K562 (cell line): Measurements from ENCODE around the gene DNASE1L1. TPM values are rescaled to one million over a fixed set of nuclear protein-coding genes. Genes with fewer than 3 reads are reported as not detected.

ENCODE experiments used
- ATAC-seq: fragments of 200-7000 bp; cut with Tn5 transposase; 3 replicates; pipeline ENCODE4 v1.9.1; 2020; ENCODE audit warnings: moderate library complexity
- BruUV-seq: library from RNA; stranded (reverse); fragments of 400-500 nt; replicated peaks from 2 replicates; lab custom pipeline; 2021; lab: Mats Ljungman, UMichigan
- CTCF ChIA-PET: fragments of 300-600 bp; formaldehyde crosslinking; extraction: SDS; loops from one replicate; lab custom pipeline; 2021; ENCODE audit warnings: low intra/inter-chr PET ratio; lab: Yijun Ruan, JAX
- POLR2A ChIA-PET: fragments of 300-600, 350-650 bp; sonication (Branson Sonifier 250); formaldehyde crosslinking; extraction: SDS; loops from one replicate; lab custom pipeline; 2021; ENCODE audit warnings: antibody characterized with exemption, inconsistent platforms; lab: Yijun Ruan, JAX
- DNase-seq, 4 experiments: peaks; one replicate each; pipeline versions ENCODE4 v3.0.0 to v3.0.0-alpha.2; 2011 to 2018; ENCODE audit warnings: low spot score in 3 of 4, mixed read lengths in 3 of 4; ENCODE audit errors: extremely low read depth in 1 of 4
- FAIRE-seq: peaks from 2 replicates; lab custom pipeline; 2011; peaks lifted over from hg19 to GRCh38; lab: Jason Lieb, UNC
- H2AFZ ChIP-seq: 2 replicates; pipeline ENCODE4 v1.6.0; 2011; ENCODE audit warnings: low read depth, low read length, control low read depth, inconsistent platforms
- H3K27ac ChIP-seq: fragments of 200-600 bp; 3 replicates; pipeline ENCODE4 v1.8.0; 2011; ENCODE audit warnings: low read depth, mild to moderate bottlenecking, control low read depth, inconsistent platforms, low read length, moderate library complexity, mixed read lengths; ENCODE audit errors: extremely low read depth
- H3K27me3 ChIP-seq, 2 experiments: fragments of 300-600 bp in 1 of 2; 2 replicates in 1 of 2; 3 replicates in 1 of 2; pipeline versions ENCODE4 v1.6.0 to v1.8.0; 2011; ENCODE audit warnings: inconsistent platforms in 2 of 2, low read length in 2 of 2, mild to moderate bottlenecking in 1 of 2, mixed read lengths in 1 of 2, moderate library complexity in 1 of 2; ENCODE audit not compliant: control insufficient read depth in 2 of 2, insufficient read depth in 2 of 2
- H3K36me3 ChIP-seq: fragments of 300-600 bp; 3 replicates; pipeline ENCODE4 v1.8.0; 2011; ENCODE audit warnings: mild to moderate bottlenecking, low read length, inconsistent platforms; ENCODE audit not compliant: control insufficient read depth, insufficient read depth
- H3K4me1 ChIP-seq, 2 experiments: fragments of 200-600 bp in 1 of 2; replicated peaks in 1 of 2; 2 replicates in 1 of 2; 3 replicates in 1 of 2; pipeline versions ENCODE4 v1.5.1 to v1.8.0; 2011; ENCODE audit warnings: inconsistent platforms in 2 of 2, low read length in 2 of 2, mild to moderate bottlenecking in 1 of 2, mixed read lengths in 1 of 2, moderate library complexity in 1 of 2; ENCODE audit not compliant: control insufficient read depth in 2 of 2, insufficient read depth in 2 of 2
- H3K4me2 ChIP-seq: 2 replicates; pipeline ENCODE4 v1.6.1; 2011; ENCODE audit warnings: low read length, control low read depth, inconsistent platforms, mixed read lengths; ENCODE audit not compliant: insufficient read depth
- H3K4me3 ChIP-seq: fragments of 200-600 bp; sonication (generic), shearing (Covaris generic); 2 replicates; pipeline ENCODE4 v1.5.1; 2016; ENCODE audit warnings: control low read depth, inconsistent platforms
- H3K79me2 ChIP-seq: fragments of 200-600 bp; 3 replicates; pipeline ENCODE4 v1.8.0; 2011; ENCODE audit warnings: low read length, inconsistent platforms; ENCODE audit not compliant: control insufficient read depth, insufficient read depth
- H3K9ac ChIP-seq, 2 experiments: 2 replicates each; pipeline versions ENCODE4 v1.6.0 to v1.6.1; 2011; ENCODE audit warnings: low read depth in 2 of 2, low read length in 2 of 2, control low read depth in 1 of 2, inconsistent platforms in 1 of 2, mild to moderate bottlenecking in 1 of 2, mixed read lengths in 1 of 2; ENCODE audit not compliant: insufficient read depth in 1 of 2
- H3K9me1 ChIP-seq: one replicate; pipeline ENCODE4 v1.6.0; 2011; ENCODE audit warnings: inconsistent platforms, mild to moderate bottlenecking, low read length, moderate library complexity; ENCODE audit not compliant: control insufficient read depth, insufficient read depth
- H3K9me3 ChIP-seq: replicated peaks from 2 replicates; pipeline ENCODE4 v1.5.1; 2011; ENCODE audit warnings: low read depth, low read length, inconsistent platforms; ENCODE audit not compliant: control insufficient read depth, insufficient read depth
- H4K20me1 ChIP-seq: replicated peaks from 2 replicates; pipeline ENCODE4 v1.6.1; 2011; ENCODE audit warnings: low read length, inconsistent platforms, mixed read lengths; ENCODE audit not compliant: control insufficient read depth, insufficient read depth
- CBX8 ChIP-seq: fragments of 200-600 bp; sonication (generic); IDR thresholded peaks from 2 replicates; pipeline ENCODE4 v1.6.1; 2012; ENCODE audit warnings: borderline replicate concordance, mixed run types, low read depth, mild to moderate bottlenecking, moderate library complexity, mixed read lengths, low read length, control low read depth, inconsistent platforms; ENCODE audit not compliant: poor library complexity, severe bottlenecking; ENCODE audit errors: extremely low read depth
- DPF2 ChIP-seq: fragments of 450-650 bp; IDR thresholded peaks from 2 replicates; pipeline ENCODE4 v1.6.1; 2016
- FOXK2 ChIP-seq, 2 experiments: fragments of 450-650 bp; IDR thresholded peaks in 1 of 2; conservative IDR thresholded peaks in 1 of 2; 2 replicates each; pipeline ENCODE4 v1.6.1; 2016; ENCODE audit warnings: low read depth in 2 of 2, mild to moderate bottlenecking in 1 of 2
- FOXP1 ChIP-seq: sonication (generic); formaldehyde crosslinking; IDR thresholded peaks from 2 replicates; pipeline ENCODE4 v1.8.0; 2022; ENCODE audit warnings: mild to moderate bottlenecking, missing genetic modification reagents
- GATAD2A ChIP-seq: fragments of 450-650 bp; IDR thresholded peaks from 2 replicates; pipeline ENCODE4 v1.6.1; 2017
- KAT7 ChIP-seq: sonication (generic); formaldehyde crosslinking; IDR thresholded peaks from 2 replicates; pipeline ENCODE4 v1.8.0; 2022; ENCODE audit warnings: missing genetic modification reagents, mild to moderate bottlenecking, borderline replicate concordance
- MCM7 ChIP-seq, 2 experiments: fragments of 450-650 bp; IDR thresholded peaks; 2 replicates each; pipeline ENCODE4 v1.6.1; 2016 to 2018
- POLR2AphosphoS5 ChIP-seq: IDR thresholded peaks from 2 replicates; pipeline ENCODE4 v1.6.1; 2011; ENCODE audit warnings: mild to moderate bottlenecking, low read depth, low read length, moderate library complexity; ENCODE audit not compliant: control insufficient read depth, insufficient read depth
- POLR2B ChIP-seq: fragments of 450-650 bp; IDR thresholded peaks from 2 replicates; pipeline ENCODE4 v1.6.1; 2018; ENCODE audit warnings: low read depth; ENCODE audit not compliant: partially characterized antibody
- RUNX1 ChIP-seq: sonication (generic); IDR thresholded peaks from 2 replicates; pipeline ENCODE4 v1.6.1; 2016; ENCODE audit warnings: antibody characterized with exemption, low read depth
- SETDB1 ChIP-seq: IDR thresholded peaks from one replicate; pipeline ENCODE4 v1.6.1; 2012; ENCODE audit warnings: low read length, control low read depth, inconsistent platforms
- SRSF7 ChIP-seq: fragments of 200-400 bp; formaldehyde crosslinking; optimal IDR thresholded peaks from 2 replicates; pipeline ENCODE3; 2017; ENCODE audit warnings: mild to moderate bottlenecking, low read depth, low read length
- SUPT5H ChIP-seq: fragments of 450-650 bp; IDR thresholded peaks from 2 replicates; pipeline ENCODE4 v1.6.1; 2016
- ZNF165 ChIP-seq: fragments of 250-450 bp; sonication (Bioruptor Pico); IDR thresholded peaks from 2 replicates; pipeline ENCODE4 v1.4.0; 2020; ENCODE audit warnings: borderline replicate concordance
- ZNF449 ChIP-seq: fragments of 250-450 bp; sonication (Bioruptor Pico); IDR thresholded peaks from 2 replicates; pipeline ENCODE4 v1.8.0; 2022; ENCODE audit warnings: moderate library complexity, mild to moderate bottlenecking, inconsistent platforms
- ZNF512 ChIP-seq: IDR thresholded peaks from 2 replicates; pipeline ENCODE4 v1.6.1; 2016; ENCODE audit warnings: missing genetic modification characterization, missing compliant biosample characterization
- ZNF584 ChIP-seq: fragments of 200-800 bp; sonication (Bioruptor generic); IDR thresholded peaks from 2 replicates; pipeline ENCODE4 v1.6.1; 2016; ENCODE audit warnings: low read depth, mild to moderate bottlenecking, missing genetic modification characterization, missing compliant biosample characterization
- WGBS: fragments of 100-300 bp; shearing (Covaris generic); methylation state at CpG from one replicate; pipeline ENCODE4 v1.1.6; 2016; ENCODE audit warnings: low coverage, mixed read lengths; ENCODE audit not compliant: insufficient coverage; ENCODE audit errors: missing lambda C conversion rate; 5-methylcytosine and 5-hydroxymethylcytosine counted together
- in situ Hi-C: fragments of 300-500 bp; cut with MboI; formaldehyde crosslinking; loops from 4 replicates; pipeline ENCODE4 v1.15.0; 2018; ENCODE audit warnings: inconsistent platforms, mixed read lengths
- intact Hi-C: fragments of 100-400 bp; cut with micrococcal nuclease; formaldehyde crosslinking; loops from 2 replicates; pipeline ENCODE4 v1.14.2; 2022
- polyA plus RNA-seq, 8 experiments: library from polyadenylated mRNA; depleted of rRNA in 4 of 8; stranded (reverse) in 5 of 8; unstranded in 3 of 8; fragments of >200 nt; fragmentation: Nextera tagmentation in 2 of 8; fragmentation: Illumina TruSeq in 1 of 8; extraction: Ambion mirVana in 2 of 8; extraction: Trizol in 1 of 8; gene quantifications; 2 replicates each; pipeline versions ENCODE4 v1.2.1 to v1.2.3, GENCODE V29; 2011 to 2014; ENCODE audit warnings: inconsistent platforms in 1 of 8, missing spikeins in 1 of 8
- total RNA-seq, 7 experiments: library from RNA; depleted of rRNA in 6 of 7; stranded (reverse); fragments of >200 nt in 6 of 7; fragmentation: Illumina TruSeq in 2 of 7; extraction: Trizol in 2 of 7; gene quantifications; 2 replicates each; pipeline versions ENCODE4 v1.2.1 to v1.2.3, GENCODE V29; 2011 to 2021; ENCODE audit warnings: low replicate concordance in 1 of 7
- TF ChIP-seq, protein P1 (sequence below): sonication (generic); formaldehyde crosslinking; IDR thresholded peaks from 2 replicates; pipeline ENCODE4 v1.8.0; 2022; ENCODE audit warnings: missing genetic modification reagents, mild to moderate bottlenecking, moderate library complexity, borderline replicate concordance
- TF ChIP-seq, protein P2 (sequence below): sonication (generic); formaldehyde crosslinking; IDR thresholded peaks from 2 replicates; pipeline ENCODE4 v1.5.0; 2020; ENCODE audit warnings: missing genetic modification reagents

Gene DNASE1L1
- total and polyA plus RNA-seq, 9 of the 15 experiments (the other 6 are each of a cell fraction or from before 2014, with no cell fraction given): 0.73 to 12.6 (median 7.9) TPM

- intact Hi-C loops (no loop called here), in situ Hi-C loops (no loop called here)
- no CpG with 5 or more reads among the region's 29 CpGs for WGBS
- no peaks in the 10 kb centered on the region for H4K20me1 ChIP-seq
- peak overlapping the region; percentile 80 for H3K27ac ChIP-seq
- H3K4me3 ChIP-seq: peak overlapping the region; percentile 74
- no peaks in the 10 kb centered on the region for H3K9me3 ChIP-seq
- H3K36me3 ChIP-seq: peaks cover 7% of the 10 kb centered on the region; the same call in 1 of the 3 replicates
- peaks cover 13 to 46% of the 10 kb centered on the region in 2 experiments; a peak in 4 of 5 replicates for H3K4me1 ChIP-seq
- ChIA-PET CTCF (no interaction called here), POLR2A (interaction anchor here (0.5 to 5.0 kb wide), 8 partner anchors 9 to 485 kb away, joined by 3 to 85 read pairs (median 3); partner anchors contain the start of gene RPL10)
- H2AFZ ChIP-seq: peak overlapping the region; percentile 81
- peak overlapping the region; percentile 87 for H3K4me2 ChIP-seq
- FAIRE-seq: peak; percentile 71
- H3K9ac ChIP-seq: peak overlapping the region; percentile 76 to 96
- peak; percentile 80 for ATAC-seq
- DNase-seq: peak in 3 of 4 experiments; percentile 62 to 79 (median 70)
- no TSS peak for BruUV-seq
- peaks cover 25% of the 10 kb centered on the region for H3K79me2 ChIP-seq
- no peaks in the 10 kb centered on the region for H3K9me1 ChIP-seq
- no peaks in the 10 kb centered on the region for H3K27me3 ChIP-seq
- TF ChIP-seq POLR2B: peak; percentile 16
- no peak for TF ChIP-seq SRSF7
- no peak for TF ChIP-seq DPF2
- no peak for TF ChIP-seq MCM7 (IDR thresholded peaks at IDR 0.05)
- TF ChIP-seq, protein P1, sequence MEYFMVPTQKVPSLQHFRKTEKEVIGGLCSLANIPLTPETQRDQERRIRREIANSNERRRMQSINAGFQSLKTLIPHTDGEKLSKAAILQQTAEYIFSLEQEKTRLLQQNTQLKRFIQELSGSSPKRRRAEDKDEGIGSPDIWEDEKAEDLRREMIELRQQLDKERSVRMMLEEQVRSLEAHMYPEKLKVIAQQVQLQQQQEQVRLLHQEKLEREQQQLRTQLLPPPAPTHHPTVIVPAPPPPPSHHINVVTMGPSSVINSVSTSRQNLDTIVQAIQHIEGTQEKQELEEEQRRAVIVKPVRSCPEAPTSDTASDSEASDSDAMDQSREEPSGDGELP (CRISPR knock-in tag): no peak
- no peak for TF ChIP-seq ZNF584 (CRISPR knock-in tag)
- TF ChIP-seq ZNF512 (tag): no peak
- TF ChIP-seq CBX8: no peak
- no peak for TF ChIP-seq ZNF449
- no peak for TF ChIP-seq ZNF165 (CRISPR knock-in tag)
- TF ChIP-seq SUPT5H: no peak; the same call in none of the 2 replicates
- no peak for TF ChIP-seq FOXP1
- TF ChIP-seq SETDB1: no peak
- peak; percentile 42; the same call in 1 of the 2 replicates for TF ChIP-seq POLR2AphosphoS5
- TF ChIP-seq, protein P2, sequence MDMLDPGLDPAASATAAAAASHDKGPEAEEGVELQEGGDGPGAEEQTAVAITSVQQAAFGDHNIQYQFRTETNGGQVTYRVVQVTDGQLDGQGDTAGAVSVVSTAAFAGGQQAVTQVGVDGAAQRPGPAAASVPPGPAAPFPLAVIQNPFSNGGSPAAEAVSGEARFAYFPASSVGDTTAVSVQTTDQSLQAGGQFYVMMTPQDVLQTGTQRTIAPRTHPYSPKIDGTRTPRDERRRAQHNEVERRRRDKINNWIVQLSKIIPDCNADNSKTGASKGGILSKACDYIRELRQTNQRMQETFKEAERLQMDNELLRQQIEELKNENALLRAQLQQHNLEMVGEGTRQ: peak; percentile 45
- TF ChIP-seq RUNX1: no peak
- peak in 1 of 2 experiments; percentile 22; a peak in 1 of 4 replicates for TF ChIP-seq FOXK2 (conservative IDR thresholded peaks at IDR 0.05 in 1 of 2, IDR thresholded peaks at IDR 0.05 in 1 of 2; ENCODE audit: low read depth in 2 of 2)
- no peak for TF ChIP-seq KAT7 (CRISPR knock-in tag)
- TF ChIP-seq GATAD2A: no peak
Measured at GRCh38 chrX:154411981-154412340, 2.9 kb upstream of the DNASE1L1 start.
